HepG2 (cell line): Measurements from ENCODE around the gene PSMA3. TPM values are rescaled to one million over a fixed set of nuclear protein-coding genes. Genes with fewer than 3 reads are reported as not detected.

ENCODE experiments used
- ATAC-seq: fragments of 200-7000 bp; cut with Tn5 transposase; 3 replicates; pipeline ENCODE4 v1.9.1; 2020; ENCODE audit warnings: mild to moderate bottlenecking, moderate library complexity
- BruUV-seq: library from RNA; stranded (reverse); fragments of 400-500 nt; replicated peaks from 2 replicates; lab custom pipeline; 2021; lab: Mats Ljungman, UMichigan
- CTCF ChIA-PET: fragments of 300-600 bp; formaldehyde crosslinking; extraction: SDS; loops from one replicate; lab custom pipeline; 2021; ENCODE audit warnings: low total read pairs, inconsistent platforms, low intra/inter-chr PET ratio; lab: Yijun Ruan, JAX
- POLR2A ChIA-PET: fragments of 350-600 bp; sonication (Branson Sonifier 250); formaldehyde crosslinking; loops from one replicate; lab custom pipeline; 2020; ENCODE audit warnings: antibody characterized with exemption, inconsistent platforms; lab: Yijun Ruan, JAX
- DNase-seq: peaks from one replicate; pipeline ENCODE4 v3.0.0-alpha.2; 2015; ENCODE audit warnings: low spot score
- FAIRE-seq: peaks from 3 replicates; lab custom pipeline; 2011; peaks lifted over from hg19 to GRCh38; lab: Jason Lieb, UNC
- H2AFZ ChIP-seq: one replicate; pipeline ENCODE4 v1.6.1; 2011; ENCODE audit warnings: low read length, inconsistent platforms
- H3K27ac ChIP-seq: fragments of 300-600 bp; 3 replicates; pipeline ENCODE4 v1.8.0; 2011; ENCODE audit warnings: mixed run types, mild to moderate bottlenecking, mixed read lengths, low read length, inconsistent platforms; ENCODE audit not compliant: insufficient read depth; ENCODE audit errors: extremely low read length
- H3K27me3 ChIP-seq, 2 experiments: fragments of 200-600 bp in 1 of 2; 2 replicates in 1 of 2; 3 replicates in 1 of 2; pipeline versions ENCODE4 v1.6.0 to v1.8.0; 2011; ENCODE audit warnings: low read length in 2 of 2, mild to moderate bottlenecking in 2 of 2, moderate library complexity in 2 of 2, inconsistent platforms in 1 of 2; ENCODE audit not compliant: insufficient read depth in 2 of 2, control insufficient read depth in 1 of 2
- H3K36me3 ChIP-seq, 2 experiments: fragments of 200-600 bp in 1 of 2; replicated peaks in 1 of 2; 2 replicates in 1 of 2; 3 replicates in 1 of 2; pipeline versions ENCODE4 v1.5.1 to v1.8.0; 2011; ENCODE audit warnings: low read length in 2 of 2, inconsistent platforms in 1 of 2; ENCODE audit not compliant: insufficient read depth in 2 of 2, control insufficient read depth in 1 of 2
- H3K4me1 ChIP-seq: 2 replicates; pipeline ENCODE4 v1.5.1; 2012; ENCODE audit warnings: low read length, inconsistent platforms; ENCODE audit not compliant: insufficient read depth
- H3K4me2 ChIP-seq: 2 replicates; pipeline ENCODE4 v1.6.0; 2011; ENCODE audit warnings: low read depth, low read length, inconsistent platforms
- H3K4me3 ChIP-seq, 3 experiments: fragments of 200-600 bp in 1 of 3; sonication (generic), shearing (Covaris generic) in 1 of 3; replicated peaks in 1 of 3; 2 replicates each; pipeline ENCODE4 v1.5.1; 2011 to 2016; ENCODE audit warnings: low read length in 3 of 3, inconsistent platforms in 2 of 3, low read depth in 2 of 3, mild to moderate bottlenecking in 2 of 3, control low read depth in 1 of 3, mixed read lengths in 1 of 3; ENCODE audit not compliant: insufficient read depth in 1 of 3
- H3K79me2 ChIP-seq: one replicate; pipeline ENCODE4 v1.6.1; 2011; ENCODE audit warnings: low read length, inconsistent platforms; ENCODE audit not compliant: insufficient read depth
- H3K9ac ChIP-seq: 2 replicates; pipeline ENCODE4 v1.6.0; 2011; ENCODE audit warnings: mild to moderate bottlenecking, low read depth, low read length, inconsistent platforms; ENCODE audit not compliant: insufficient read depth
- H3K9me3 ChIP-seq: 2 replicates; pipeline ENCODE4 v1.5.1; 2012; ENCODE audit warnings: mild to moderate bottlenecking, low read length
- H4K20me1 ChIP-seq: 2 replicates; pipeline ENCODE4 v1.6.0; 2011; ENCODE audit warnings: inconsistent platforms, mild to moderate bottlenecking, low read length, moderate library complexity; ENCODE audit not compliant: insufficient read depth
- CEBPG ChIP-seq: IDR thresholded peaks from 2 replicates; pipeline ENCODE4 v1.6.1; 2016
- EHMT2 ChIP-seq: fragments of 200-600 bp; sonication (generic); IDR thresholded peaks from 2 replicates; pipeline ENCODE4 v1.7.0; 2017; ENCODE audit warnings: antibody characterized with exemption, low read depth, low read length, borderline replicate concordance
- HCFC1 ChIP-seq: fragments of 150-350 bp; IDR thresholded peaks from 2 replicates; pipeline ENCODE4 v1.6.1; 2014; ENCODE audit warnings: low read depth, low read length
- KAT7 ChIP-seq: IDR thresholded peaks from 2 replicates; pipeline ENCODE4 v1.6.1; 2018; ENCODE audit warnings: borderline replicate concordance, missing compliant biosample characterization
- MTA1 ChIP-seq: sonication (generic); formaldehyde crosslinking; IDR thresholded peaks from 2 replicates; pipeline ENCODE4 v1.4.0; 2020; ENCODE audit warnings: missing genetic modification reagents, mild to moderate bottlenecking, borderline replicate concordance
- POGZ ChIP-seq: sonication (generic); formaldehyde crosslinking; IDR thresholded peaks from 2 replicates; pipeline ENCODE4 v1.4.0; 2020; ENCODE audit warnings: mild to moderate bottlenecking, missing genetic modification reagents
- RARA ChIP-seq: IDR thresholded peaks from 2 replicates; pipeline ENCODE4 v1.6.1; 2016; ENCODE audit warnings: missing genetic modification reagents, missing compliant biosample characterization
- SMARCE1 ChIP-seq: fragments of 450-650 bp; IDR thresholded peaks from 2 replicates; pipeline ENCODE4 v1.6.1; 2017; ENCODE audit warnings: borderline replicate concordance
- TMF1 ChIP-seq: sonication (generic); formaldehyde crosslinking; IDR thresholded peaks from 2 replicates; pipeline ENCODE4 v1.8.1; 2022; ENCODE audit warnings: low read depth, missing genetic modification reagents
- ZBTB7B ChIP-seq: sonication (generic); formaldehyde crosslinking; IDR thresholded peaks from 2 replicates; pipeline ENCODE4 v1.4.0; 2020; ENCODE audit warnings: missing genetic modification reagents
- ZNF337 ChIP-seq: sonication (generic); formaldehyde crosslinking; IDR thresholded peaks from 2 replicates; pipeline ENCODE4 v1.5.1; 2020; ENCODE audit warnings: missing genetic modification reagents, low read depth, mild to moderate bottlenecking, borderline replicate concordance
- ZNF557 ChIP-seq: sonication (generic); formaldehyde crosslinking; IDR thresholded peaks from 2 replicates; pipeline ENCODE4 v1.4.0; 2020; ENCODE audit warnings: missing genetic modification reagents
- ZNF589 ChIP-seq: sonication (generic); formaldehyde crosslinking; conservative IDR thresholded peaks from 2 replicates; pipeline ENCODE4 v1.8.0; 2022; ENCODE audit warnings: mild to moderate bottlenecking, moderate library complexity, missing genetic modification reagents
- ZNF746 ChIP-seq: sonication (generic); formaldehyde crosslinking; IDR thresholded peaks from 2 replicates; pipeline ENCODE4 v1.8.0; 2022; ENCODE audit warnings: mild to moderate bottlenecking, missing genetic modification reagents
- WGBS: methylation state at CpG from one replicate; pipeline ENCODE4 v1.1.6; 2017; ENCODE audit warnings: low lambda C conversion rate; 5-methylcytosine and 5-hydroxymethylcytosine counted together
- in situ Hi-C: cut with HindIII; loops from 2 replicates; pipeline ENCODE4 v1.10.0; 2017; ENCODE audit warnings: low pct_unique_long_range_greater_than_20kb; ENCODE audit not compliant: extremely low pct_ligation_motif_present
- intact Hi-C: fragments of 100-400 bp; cut with micrococcal nuclease; formaldehyde crosslinking; loops from one replicate; pipeline ENCODE4 v1.10.0; 2022; ENCODE audit not compliant: unreplicated experiment
- polyA plus RNA-seq, 8 experiments: library from polyadenylated mRNA; depleted of rRNA in 3 of 8; stranded (reverse) in 7 of 8; unstranded in 1 of 8; fragments of >200 nt; fragmentation: Illumina TruSeq in 4 of 8; extraction: Trizol in 4 of 8; gene quantifications; 2 replicates each; pipeline versions ENCODE4 v1.2.1 to v1.2.3, GENCODE V29; 2011 to 2016; ENCODE audit warnings: low read depth in 4 of 8, missing spikeins in 1 of 8, mixed read lengths in 1 of 8; ENCODE audit not compliant: insufficient read depth in 1 of 8
- total RNA-seq, 5 experiments: library from RNA; depleted of rRNA; stranded (reverse); fragments of >200 nt; fragmentation: Illumina TruSeq; extraction: Trizol; gene quantifications; 2 replicates each; pipeline ENCODE4 v1.2.3, GENCODE V29; 2016; ENCODE audit warnings: low read depth in 1 of 5
- TF ChIP-seq, protein P1 (sequence below): sonication (generic); formaldehyde crosslinking; IDR thresholded peaks from 2 replicates; pipeline ENCODE4 v1.5.1; 2020; ENCODE audit warnings: missing genetic modification reagents, mild to moderate bottlenecking, borderline replicate concordance
- TF ChIP-seq, protein P2 (sequence below): IDR thresholded peaks from 2 replicates; pipeline ENCODE4 v1.6.1; 2012; ENCODE audit warnings: low read length, improper control_type of control experiment

The PSMA3 gene
- total and polyA plus RNA-seq, 2 of the 13 experiments (the other 11 are each of a cell fraction or from before 2014, with no cell fraction given): 232 to 275 TPM

DNA sequence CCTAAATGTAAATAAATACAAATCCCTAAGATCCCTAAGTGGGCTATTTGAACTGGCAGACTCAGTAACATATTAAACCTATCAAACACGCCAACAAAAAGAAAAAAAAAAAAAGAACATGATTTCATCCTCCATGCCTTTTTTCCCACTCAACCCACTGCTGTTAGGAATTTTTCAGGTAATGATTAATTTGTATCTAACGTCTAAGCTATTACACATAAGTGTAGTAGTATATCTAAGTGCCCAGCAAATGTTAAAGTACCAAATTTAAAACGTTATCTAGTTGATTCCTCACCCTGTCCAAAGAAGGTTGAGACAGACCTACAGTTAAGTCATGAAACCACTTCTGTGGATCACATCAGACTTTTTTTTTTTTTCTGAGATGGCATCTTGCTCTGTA lies 37.3 kb downstream of the PSMA3 start:
- no TSS peak for BruUV-seq
- no peak overlapping the region for H3K9ac ChIP-seq
- H3K4me1 ChIP-seq: peaks cover 85% of the 10 kb centered on the region
- no peaks in the 10 kb centered on the region for H3K9me3 ChIP-seq
- H3K79me2 ChIP-seq: peaks cover 89% of the 10 kb centered on the region
- no peak overlapping the region for H3K4me3 ChIP-seq
- POLR2A ChIA-PET: interaction anchor here (1.0 kb wide), 1 partner anchor 16 kb away, joined by 5 read pairs; the partner anchor contains the start of gene ARID4A
- CTCF ChIA-PET: no interaction called here
- peaks cover 8 to 61% of the 10 kb centered on the region in 2 experiments for H3K36me3 ChIP-seq
- 75% methylated on average over 3 of the region's 3 CpGs for WGBS
- no peak overlapping the region for H3K4me2 ChIP-seq
- no peak for DNase-seq
- intact Hi-C loops (no loop called here), in situ Hi-C loops (no loop called here)
- FAIRE-seq: no peak
- ATAC-seq: no peak
- no peak overlapping the region for H3K27ac ChIP-seq
- TF ChIP-seq CEBPG (CRISPR knock-in tag) (no peak), POGZ (CRISPR knock-in tag) (no peak), ZBTB7B (CRISPR knock-in tag) (no peak), RARA (CRISPR knock-in tag) (no peak)
- no peaks in the 10 kb centered on the region for H3K27me3 ChIP-seq
- no peaks in the 10 kb centered on the region for H4K20me1 ChIP-seq
- no peak overlapping the region for H2AFZ ChIP-seq

DNA sequence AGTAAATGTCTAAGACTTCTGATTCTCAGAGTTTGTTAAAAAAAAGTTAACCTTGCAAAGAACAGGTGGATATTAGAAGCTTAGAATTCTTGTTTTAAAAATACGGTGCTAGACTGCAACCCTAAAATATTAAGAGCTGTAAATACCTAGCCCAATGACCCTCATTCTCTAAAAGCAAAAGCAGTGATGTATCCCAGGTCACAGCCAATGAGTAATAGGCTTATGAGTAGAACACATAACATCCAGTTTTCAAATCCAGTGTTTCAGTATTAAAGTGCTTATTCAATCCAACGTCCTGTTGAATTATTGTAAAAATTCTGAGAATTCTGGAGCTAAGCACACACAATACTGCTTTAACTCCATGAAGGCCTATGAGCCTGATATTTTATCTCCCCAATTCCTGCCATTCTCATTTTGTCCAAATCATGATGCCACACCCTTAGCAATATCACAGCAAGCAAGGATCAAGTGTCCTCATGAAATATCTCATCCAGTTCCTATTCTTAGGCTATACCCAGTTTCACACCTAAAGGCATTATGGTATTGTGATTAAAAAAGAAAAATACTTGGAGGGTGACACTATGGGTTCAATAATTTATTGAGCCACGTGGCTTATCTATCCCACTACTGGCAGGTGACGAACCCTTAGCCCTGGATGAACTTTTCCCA lies 38.4 kb downstream of the PSMA3 start:
- ATAC-seq: no peak
- no peak overlapping the region for H3K4me2 ChIP-seq
- DNase-seq: no peak
- no peak for FAIRE-seq
- H3K27ac ChIP-seq: no peak overlapping the region
- H3K4me1 ChIP-seq: peaks cover 92% of the 10 kb centered on the region
- no peak overlapping the region for H3K4me3 ChIP-seq
- no peak overlapping the region for H3K9ac ChIP-seq
- POLR2A ChIA-PET: interaction anchor here (1.2 kb wide), 1 partner anchor 15 kb away, joined by 6 read pairs; the partner anchor contains the start of gene ARID4A
- H3K79me2 ChIP-seq: peaks cover 84% of the 10 kb centered on the region
- H2AFZ ChIP-seq: no peak overlapping the region
- BruUV-seq: TSS peak; percentile 2
- CTCF ChIA-PET: no interaction called here
- intact Hi-C loops (no loop called here), in situ Hi-C loops (no loop called here)
- no peaks in the 10 kb centered on the region for H3K27me3 ChIP-seq
- H3K9me3 ChIP-seq: no peaks in the 10 kb centered on the region
- H3K36me3 ChIP-seq: peaks cover 8 to 52% of the 10 kb centered on the region in 2 experiments
- no peaks in the 10 kb centered on the region for H4K20me1 ChIP-seq
- WGBS: 95% methylated on average over 4 of the region's 4 CpGs
- TF ChIP-seq ZNF589 (CRISPR knock-in tag): no peak
- no peak for TF ChIP-seq EHMT2
- no peak for TF ChIP-seq SMARCE1
- no peak for TF ChIP-seq HCFC1
- TF ChIP-seq, protein P1, sequence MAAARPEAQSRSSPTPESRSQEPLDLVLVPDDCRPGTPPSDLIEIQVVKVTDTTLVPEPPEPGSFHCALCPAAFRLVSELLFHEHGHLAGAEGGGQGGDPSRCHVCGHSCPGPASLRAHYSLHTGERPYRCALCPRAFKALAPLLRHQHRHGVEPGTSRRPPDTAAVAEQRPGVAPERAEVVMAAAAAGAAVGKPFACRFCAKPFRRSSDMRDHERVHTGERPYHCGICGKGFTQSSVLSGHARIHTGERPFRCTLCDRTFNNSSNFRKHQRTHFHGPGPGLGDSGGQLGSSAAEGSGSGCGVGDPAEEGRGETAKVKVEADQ (CRISPR knock-in tag): no peak
- TF ChIP-seq, protein P2, sequence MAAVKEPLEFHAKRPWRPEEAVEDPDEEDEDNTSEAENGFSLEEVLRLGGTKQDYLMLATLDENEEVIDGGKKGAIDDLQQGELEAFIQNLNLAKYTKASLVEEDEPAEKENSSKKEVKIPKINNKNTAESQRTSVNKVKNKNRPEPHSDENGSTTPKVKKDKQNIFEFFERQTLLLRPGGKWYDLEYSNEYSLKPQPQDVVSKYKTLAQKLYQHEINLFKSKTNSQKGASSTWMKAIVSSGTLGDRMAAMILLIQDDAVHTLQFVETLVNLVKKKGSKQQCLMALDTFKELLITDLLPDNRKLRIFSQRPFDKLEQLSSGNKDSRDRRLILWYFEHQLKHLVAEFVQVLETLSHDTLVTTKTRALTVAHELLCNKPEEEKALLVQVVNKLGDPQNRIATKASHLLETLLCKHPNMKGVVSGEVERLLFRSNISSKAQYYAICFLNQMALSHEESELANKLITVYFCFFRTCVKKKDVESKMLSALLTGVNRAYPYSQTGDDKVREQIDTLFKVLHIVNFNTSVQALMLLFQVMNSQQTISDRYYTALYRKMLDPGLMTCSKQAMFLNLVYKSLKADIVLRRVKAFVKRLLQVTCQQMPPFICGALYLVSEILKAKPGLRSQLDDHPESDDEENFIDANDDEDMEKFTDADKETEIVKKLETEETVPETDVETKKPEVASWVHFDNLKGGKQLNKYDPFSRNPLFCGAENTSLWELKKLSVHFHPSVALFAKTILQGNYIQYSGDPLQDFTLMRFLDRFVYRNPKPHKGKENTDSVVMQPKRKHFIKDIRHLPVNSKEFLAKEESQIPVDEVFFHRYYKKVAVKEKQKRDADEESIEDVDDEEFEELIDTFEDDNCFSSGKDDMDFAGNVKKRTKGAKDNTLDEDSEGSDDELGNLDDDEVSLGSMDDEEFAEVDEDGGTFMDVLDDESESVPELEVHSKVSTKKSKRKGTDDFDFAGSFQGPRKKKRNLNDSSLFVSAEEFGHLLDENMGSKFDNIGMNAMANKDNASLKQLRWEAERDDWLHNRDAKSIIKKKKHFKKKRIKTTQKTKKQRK: no peak
- no peak for TF ChIP-seq TMF1 (CRISPR knock-in tag)
- TF ChIP-seq MTA1 (CRISPR knock-in tag): no peak
- TF ChIP-seq ZNF557: no peak
- TF ChIP-seq ZNF337 (CRISPR knock-in tag): no peak
- no peak for TF ChIP-seq ZNF746 (CRISPR knock-in tag)
- TF ChIP-seq KAT7: no peak
